SIG-M5 treated with dmso at 0.1 percent for 504 hours (cell line): ENCODE results near the gene PIP5K1B.

Experiments
- DNase-seq: peaks from one replicate; lab custom pipeline; 2025; ENCODE audit not compliant: unreplicated experiment; lab: John Stamatoyannopoulos, UW

PIP5K1B gene

DNA sequence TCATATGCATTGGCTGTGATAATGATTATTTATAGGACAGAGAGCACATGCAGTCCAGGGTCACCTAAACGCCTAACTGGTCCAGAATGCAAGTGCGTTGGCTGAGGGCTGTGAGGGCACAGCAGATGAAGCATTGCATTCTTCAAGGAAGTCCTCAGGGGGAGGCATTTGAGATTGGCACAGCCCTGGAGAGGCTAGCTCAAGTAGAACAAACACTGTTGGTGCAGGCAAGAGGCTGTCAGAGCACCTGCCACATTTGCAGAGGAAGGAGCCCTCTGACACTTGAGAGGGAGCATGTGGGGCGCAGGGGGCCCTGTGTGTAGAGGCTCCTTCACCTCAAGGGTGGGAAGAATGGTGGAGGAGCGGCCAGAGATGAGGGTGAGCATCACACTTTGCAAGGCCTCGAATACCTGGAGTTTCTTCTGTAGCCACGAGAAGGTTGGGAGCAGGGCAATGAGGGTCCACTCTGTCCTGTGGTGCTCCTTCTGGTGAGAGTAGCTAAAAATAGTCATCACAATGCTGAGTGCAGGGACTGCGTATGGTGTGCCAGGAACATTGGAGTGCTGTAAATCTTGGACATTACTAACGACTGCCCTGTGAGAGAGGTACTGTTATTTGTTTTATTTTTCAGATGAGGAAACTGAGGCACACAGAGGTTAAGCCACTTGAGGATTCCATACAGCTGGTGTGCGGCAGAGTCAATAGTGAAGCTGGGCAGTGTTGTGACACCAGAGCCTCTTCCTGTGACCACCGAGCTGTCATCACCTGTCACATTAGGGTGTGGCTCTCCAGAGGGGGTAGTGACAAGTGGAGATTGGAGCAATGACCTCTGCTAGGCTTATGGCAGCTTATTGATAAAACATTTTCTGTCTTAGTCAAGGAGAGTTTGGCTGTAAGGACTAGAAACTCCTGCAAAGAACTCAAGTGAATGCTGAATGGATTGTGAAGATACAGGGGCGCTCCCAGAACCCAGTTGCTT, 100.2 kb downstream of the PIP5K1B start:
- no peak for DNase-seq

DNA sequence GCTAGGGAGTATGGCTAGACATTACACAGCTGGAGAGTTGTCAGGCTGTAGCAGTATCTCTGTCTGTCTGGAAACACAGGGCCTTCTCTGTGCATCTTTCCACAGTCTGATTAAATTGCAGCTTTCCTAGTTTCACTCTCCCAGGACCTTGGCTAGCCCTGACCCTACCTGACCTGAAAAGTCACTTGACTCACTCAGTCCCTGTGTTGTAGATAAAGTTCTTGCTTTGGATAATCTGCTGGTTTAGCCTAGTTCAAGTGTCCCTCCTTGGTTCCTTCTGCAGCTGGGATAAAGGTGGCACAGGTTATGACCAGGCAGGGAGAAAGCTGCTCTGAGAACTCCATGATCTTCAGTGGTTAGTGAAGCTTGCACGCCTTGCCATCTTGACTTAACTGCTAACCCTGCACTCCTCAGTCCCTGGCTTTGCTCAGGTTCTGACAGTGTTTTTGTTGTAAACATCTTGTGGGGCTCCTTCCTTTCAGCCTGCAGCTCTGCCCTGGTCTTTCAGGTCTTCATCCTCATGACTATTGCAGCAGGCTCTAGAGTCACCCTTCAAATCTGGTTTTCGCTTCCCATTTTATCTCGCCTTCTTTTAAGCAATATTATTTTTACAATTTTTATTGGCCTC, 101.0 kb downstream of the PIP5K1B start:
- DNase-seq = no peak

DNA sequence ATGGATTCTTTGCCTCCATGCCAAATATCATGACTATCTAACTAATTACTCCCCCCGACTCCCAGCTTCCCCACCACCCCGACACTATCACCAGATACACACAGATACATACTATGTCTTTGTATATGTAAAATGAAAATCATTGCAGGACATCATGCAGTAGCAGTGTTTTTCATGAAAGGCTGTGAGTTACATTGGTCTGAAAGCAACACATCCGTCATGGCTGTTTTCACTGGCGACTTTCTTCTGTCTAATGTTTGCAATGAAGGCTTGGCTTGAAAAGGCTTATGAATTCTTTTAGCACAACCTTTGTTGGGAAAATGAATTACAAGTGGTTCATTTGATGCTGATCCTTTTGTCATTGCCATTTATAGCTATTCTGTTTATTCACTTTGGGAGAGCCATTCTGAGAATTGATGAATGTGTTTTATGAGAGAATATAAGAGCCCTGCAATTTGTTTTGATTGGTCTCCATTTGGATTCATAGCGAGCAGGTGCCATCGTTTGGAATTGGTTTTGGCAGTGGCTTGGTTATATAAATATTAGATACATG, 103.4 kb downstream of the PIP5K1B start:
- no peak for DNase-seq

DNA sequence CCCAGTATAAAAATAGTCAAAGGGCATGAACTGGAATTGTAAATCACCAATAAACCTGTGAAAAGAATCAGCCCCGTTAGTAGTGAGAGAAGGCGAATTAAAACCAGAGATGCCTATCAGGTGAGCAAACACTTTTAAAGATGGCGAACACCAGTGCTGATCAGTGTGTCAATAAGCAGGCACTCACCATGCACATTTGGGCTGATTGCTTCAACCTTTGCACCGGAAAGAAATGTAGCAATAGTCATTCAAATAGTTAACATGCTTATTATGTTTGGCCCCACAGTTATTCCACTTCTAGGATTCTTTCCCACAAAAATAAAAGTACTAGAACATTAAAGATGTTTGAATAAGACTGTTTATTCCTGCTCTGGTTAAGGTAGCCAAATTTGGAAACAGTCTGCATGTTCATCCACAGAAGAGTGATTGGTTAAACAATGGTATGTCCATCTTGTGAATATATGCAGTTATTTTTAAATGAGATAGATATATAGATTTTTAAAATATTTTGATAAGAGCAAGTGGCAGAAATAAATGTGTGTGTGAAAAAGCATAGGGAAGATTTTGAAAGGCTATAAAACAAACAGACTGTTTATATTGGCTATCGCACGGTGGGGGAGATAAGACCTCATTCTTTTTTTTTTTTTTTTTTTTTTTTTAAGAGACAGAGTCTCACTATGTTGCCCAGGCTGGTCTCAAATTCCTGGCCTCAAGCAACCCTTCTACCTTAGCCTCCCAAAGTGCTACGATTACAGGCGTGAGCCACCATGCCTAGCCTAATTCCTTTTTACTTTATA, 112.2 kb downstream of the PIP5K1B start:
- DNase-seq = no peak

DNA sequence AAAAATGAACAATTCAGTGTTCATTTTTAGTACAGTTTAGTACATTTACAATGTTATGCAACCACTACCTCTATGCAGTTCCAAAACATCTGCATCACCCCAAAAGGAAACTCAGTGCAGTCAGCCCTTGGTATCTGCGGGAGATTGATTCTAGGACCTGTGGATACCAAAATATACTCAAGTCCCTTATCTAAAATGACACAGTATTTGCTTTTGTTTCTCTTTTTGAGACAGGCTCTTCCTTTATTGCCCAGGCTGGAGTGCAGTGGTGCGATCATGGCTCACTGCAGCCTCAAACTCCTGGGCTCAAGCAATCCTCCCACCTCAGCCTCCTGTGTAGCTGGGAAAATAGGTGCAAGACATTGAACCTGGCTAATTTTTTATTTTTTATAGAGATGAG, 114.0 kb downstream of the PIP5K1B start:
- no peak for DNase-seq

DNA sequence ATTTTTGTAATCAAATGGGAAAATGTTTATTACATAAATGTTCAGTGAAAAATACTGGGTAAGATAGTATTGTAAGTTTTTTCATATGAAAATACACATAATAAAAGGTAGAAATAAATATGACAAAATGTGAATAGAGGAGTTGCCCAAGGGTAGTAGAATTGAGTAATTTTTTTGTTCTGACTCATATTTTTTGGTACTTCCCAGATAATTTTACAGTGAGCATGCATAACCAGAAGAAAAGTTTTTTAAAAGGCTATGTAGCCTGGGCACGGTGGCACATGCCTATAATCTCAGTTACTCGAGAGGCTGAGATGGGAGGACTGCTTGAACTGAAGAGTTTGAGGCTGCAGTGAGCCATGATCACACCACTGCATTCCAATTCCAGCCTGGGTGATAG, 116.9 kb downstream of the PIP5K1B start:
- no peak for DNase-seq

DNA sequence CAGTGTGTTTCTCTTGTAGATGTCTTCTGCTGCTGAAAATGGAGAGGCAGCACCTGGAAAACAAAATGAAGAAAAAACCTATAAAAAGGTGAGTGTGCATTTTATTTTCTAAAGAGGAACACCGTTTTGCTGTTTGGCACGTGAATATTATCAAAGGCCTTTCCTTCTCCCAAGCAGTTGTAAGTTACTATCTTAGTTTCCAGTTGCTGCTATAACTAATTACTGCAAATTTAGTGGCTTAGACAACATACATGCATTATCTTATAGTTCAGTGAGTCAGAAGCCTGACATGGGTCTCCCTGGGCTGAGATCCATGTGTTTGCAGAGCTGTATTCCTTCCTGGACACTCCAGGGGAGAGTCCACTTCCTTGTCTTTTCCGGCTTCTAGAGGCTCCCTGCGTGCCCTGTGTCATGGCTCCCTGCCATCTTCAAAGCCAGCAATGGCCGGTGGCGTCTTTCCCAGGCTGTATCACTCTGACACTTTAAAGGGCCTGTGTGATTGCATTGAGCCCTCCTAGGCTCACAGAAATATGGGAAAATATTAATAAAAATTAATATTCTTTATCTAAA, 117.6 kb downstream of the PIP5K1B start:
- DNase-seq = no peak

DNA sequence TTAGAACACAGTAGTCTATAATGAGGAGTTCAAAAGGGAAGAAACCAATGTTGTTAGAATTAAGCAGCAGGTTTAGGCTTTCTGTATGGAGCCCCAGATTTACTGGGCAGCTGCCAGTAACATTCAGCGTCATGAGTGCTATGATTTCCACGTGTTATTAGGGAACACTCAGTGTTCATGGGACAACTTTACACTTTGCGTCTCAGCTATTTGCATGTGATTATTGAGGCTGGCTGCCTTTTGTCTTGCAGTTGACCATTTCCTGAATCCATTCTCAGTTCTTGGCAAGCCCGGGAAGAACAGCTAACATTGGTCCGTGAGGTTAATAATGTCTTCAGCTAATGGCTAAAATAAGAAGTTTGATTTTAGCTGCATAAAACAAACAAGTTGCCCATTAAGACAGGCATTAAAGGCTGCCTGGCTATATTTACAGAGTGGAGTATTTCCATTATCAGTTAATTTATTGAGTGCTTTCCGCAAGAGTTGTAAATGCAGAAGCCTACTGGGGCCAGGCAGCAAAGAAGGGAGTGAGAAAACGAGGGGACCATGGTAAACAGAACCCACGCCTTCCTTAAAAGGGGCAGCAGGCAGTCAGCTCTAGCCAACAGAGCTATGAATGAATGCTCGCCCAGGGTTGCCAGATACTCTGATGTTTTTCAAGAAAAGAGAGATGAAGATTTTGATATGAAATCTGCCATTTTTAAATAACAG, 120.9 kb downstream of the PIP5K1B start:
- DNase-seq = no peak

DNA sequence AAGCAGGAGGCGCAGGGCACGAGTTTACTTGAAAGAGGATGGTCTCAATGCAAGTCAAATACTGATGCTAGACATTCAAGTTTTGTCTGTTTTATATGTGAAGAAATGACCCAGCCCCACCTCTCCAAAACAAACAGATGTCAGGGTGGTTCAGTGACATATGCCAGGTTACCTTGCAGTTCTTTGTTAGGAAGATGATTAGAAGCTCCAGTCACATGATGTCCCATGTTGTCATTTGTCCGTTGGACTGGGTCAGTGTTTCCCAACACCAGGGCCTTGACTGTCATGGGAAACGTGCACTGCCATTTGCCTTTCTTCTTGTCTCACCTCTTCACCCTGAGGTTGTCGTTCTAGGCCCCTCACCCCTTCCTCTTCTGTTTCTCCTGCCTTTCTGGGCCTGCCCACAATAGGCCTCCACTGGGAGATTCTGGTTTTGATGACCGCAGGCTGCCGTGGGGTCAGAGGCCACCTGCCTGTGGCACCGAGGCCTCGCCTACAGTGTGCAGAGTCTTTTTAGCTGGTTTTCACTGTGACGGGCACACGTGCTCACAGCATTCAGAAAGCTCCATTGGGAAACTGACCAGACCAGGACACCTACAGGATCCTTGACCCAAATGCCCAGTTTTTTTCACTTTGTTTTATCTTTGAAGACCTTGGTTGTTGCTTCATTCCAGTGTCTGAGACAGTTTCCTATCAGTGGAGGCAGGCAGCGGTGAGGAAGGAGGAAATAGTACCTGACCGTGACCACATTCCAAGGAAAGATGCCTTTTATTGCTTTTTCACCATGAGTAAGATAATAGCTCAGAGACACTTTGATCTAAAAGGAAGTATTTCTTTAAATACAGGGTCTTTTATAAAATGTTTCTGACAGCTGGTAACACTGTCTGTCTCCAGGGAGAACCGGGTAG, 123.1 kb downstream of the PIP5K1B start:
- no peak for DNase-seq

DNA sequence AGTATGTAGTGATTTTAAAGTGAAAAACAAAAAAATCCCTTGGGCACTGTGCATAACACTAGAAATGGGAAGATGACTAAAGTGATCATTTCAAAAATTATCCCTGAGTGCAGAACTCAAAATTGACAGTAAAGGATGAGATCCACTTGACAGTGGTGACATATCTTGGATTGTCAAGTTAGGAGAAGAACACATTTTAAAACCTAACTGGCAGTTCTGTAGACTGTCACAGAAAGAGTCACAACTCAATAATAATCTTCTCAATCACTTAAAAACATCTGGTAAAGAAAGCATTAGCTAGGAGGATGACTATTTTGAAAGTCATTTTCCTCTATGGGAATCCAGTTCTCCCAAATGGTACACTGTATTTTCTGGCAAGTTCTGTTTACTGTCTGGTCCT, 127.1 kb downstream of the PIP5K1B start:
- no peak for DNase-seq

DNA sequence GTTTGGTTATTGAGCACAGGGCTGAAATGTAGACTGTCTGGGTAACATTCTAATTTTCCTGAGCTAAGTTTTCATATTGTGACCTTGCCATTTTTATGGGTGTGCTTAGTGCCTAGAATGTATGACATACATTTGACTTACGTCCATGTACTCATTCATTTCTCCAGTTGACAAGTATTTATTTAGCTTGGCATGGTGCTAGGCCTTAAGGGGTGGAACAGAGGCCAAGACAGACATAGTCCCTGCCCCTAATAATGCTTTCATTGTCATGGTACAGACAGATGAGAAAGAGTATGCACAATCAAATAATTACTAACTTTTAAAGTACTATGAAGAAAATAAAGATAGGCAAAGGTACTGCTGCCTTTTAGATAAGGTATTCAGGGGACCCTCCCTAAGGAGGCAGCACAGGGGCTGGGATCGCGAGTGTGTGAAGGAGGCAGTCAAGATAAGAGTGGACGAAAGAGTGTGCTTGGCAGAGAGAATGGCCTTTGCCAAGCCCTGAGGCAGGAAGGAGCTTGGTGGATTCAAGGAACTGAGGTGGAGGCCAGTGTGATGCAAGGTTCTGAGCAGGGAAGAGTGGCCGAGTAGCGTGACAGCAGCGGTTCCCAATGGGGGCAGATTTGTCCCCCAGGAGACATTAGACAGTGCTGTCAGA, 128.0 kb downstream of the PIP5K1B start:
- no peak for DNase-seq

DNA sequence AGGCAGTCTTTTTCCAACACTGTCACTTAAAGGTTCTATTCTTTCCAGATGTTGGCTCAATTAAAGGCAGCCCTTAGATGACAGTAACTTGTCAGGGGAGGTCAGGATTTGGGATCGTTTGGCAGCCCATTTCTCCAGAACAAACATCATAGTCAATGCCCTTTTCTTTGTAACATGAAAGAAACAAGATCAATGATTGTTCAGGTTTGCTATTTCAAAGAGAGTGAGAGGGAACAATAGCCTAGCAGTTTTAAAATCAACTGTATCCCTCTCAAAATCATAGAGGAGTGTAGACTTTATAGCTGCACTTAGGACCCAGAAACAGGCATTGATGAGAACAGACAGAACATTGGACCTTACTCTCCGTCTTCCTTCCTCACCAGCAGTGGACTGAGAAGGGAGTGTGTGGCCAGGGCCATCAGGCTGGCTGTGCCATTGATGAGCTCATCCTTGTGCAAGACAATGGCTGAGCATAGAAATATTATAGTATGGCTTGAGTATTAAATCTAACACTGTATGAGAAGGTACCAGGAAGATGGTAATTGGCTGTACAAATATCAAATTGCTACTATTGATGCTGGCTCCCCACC, 130.0 kb downstream of the PIP5K1B start:
- DNase-seq = no peak

DNA sequence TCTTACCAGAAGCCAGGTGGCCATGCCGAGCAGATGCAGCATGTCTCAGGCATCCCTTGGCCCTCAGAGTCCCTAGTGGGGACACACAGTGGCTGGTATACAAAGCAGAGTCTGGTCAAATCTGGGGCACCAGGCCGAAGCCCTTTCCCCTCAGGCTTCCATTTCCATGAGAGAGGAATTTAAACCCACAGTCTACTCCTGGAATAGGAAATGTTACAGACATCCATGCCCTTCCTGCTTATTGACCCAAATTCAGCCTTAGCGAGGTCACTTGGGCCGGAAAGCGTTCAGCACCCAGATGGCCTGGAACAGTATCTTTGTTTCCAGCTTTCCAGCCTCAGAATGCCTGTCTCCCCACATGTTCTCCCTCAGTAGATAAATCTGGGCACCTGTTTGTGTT, 131.7 kb downstream of the PIP5K1B start:
- no peak for DNase-seq

DNA sequence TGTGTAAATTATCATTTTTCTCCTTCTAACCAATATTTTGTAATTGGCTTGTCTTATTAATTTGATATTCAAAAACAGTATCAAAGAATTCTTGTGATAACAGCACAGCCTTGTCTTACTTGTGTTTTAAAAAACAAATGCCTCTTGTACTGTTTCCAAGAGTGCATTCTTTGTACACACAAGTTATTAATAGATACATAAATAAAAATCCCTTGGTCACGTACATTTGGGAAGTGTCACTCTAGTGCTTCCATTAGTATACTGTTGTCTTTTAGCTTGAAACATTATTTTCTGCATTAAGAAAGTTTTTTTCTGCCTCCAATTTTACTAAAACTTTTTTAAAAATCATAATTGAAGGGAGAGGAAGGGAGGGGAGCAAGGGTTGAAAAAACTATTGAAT, 133.2 kb downstream of the PIP5K1B start:
- DNase-seq = no peak

DNA sequence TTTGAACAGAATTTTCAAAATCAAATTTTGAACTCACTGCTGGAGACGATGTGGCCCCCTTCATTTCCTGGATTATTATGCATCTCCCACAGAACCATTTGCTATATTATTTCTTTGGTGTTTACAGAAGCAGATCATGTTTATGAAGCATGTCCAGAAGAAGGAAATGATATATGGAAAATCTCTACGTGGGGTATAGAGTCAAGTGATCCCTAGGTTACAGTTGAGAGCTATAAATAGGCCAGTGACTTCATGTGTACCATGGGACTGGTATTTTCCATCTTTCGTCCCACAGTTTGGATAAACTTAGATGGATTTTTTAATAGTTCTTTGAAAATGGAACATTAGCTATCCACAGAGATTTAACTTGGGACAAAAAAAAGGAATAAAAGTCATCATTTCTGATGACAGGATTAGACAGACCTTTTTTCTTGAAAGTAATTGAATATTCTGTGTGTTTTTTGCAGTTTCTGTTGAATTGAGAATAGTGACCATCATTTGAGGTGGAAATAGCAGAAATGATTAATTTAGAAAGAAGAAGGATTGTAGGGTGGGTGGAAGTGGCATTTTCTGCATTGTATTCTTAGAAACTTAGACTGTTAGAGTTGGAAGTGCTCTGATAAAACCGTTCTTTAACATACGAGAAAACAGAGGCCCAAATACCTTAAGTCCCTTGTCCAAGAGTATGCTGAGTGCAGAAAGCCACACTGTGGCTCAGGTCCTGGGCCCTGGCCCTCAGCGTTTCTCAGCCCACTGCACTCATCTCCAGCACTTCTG, 136.4 kb downstream of the PIP5K1B start:
- no peak for DNase-seq

DNA sequence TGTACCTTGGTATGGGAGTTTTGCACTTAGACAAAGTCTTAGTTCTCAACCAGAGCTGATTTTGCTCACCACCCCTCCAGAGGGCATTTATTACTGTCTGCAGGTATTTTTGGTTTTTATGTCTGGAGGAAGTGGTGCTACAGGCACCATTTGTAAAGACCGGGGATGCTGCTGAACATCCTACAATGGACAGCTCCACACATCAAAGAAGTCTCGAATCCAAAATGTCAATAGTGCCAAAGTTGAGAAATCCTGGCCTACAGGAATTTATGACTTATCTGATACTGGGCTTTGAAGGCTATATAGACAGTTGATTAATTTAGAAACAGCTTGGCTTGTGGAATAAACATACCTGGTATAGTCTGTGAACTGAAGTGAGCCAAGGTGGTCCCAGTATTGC, 137.5 kb downstream of the PIP5K1B start:
- no peak for DNase-seq

DNA sequence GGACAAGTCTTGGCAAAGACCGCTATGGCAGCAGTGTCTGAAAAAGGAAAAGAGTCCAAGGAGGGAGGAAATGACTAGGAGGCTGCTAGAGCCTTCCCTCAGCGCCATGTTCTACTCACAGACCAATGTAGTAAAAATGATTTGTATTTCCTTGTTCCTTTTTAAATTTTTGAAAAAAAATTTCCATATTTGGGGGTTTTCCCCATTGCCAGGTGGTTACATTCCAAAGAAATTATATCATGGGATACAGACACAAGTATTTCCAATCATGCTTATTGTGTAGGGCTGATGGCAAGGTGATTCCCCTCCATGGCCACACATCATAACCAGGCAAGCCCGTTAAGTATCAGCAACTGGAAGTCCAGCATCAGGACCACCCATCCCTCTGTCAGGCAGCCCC, 138.2 kb downstream of the PIP5K1B start:
- DNase-seq = no peak

DNA sequence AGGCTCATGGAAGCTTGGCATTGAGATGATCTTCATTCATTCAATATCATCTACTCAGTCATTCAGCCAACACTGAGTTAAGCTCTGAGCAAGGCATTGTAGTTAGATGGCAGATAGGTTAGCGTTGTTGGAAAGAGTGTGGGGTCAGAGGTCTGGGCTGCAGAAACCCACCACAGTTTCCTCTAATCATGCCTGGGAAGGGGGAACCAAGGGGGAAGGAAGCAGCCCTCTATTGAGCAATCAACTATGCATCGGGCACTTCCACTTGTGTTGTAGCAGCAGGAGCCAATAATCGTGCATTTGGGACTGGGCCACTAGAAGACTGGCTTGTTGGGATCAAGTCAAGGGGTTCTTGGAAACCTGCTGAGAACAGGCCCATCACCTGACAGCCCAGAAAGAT, 139.1 kb downstream of the PIP5K1B start:
- peak; percentile 55 for DNase-seq
